ENCODE measurements around the gene SUN2. TPM values are rescaled to one million over a fixed set of nuclear protein-coding genes. Genes with fewer than 3 reads are reported as not detected.

The SUN2 gene
- total and polyA plus RNA-seq, 2 donors (not counting 3 experiments of a cell fraction or from before 2014, with no cell fraction given), result 76.7 to 133 TPM

- H3K9ac ChIP-seq (replicated peaks; ENCODE audit: extremely low read depth, insufficient read depth, low read length), result peak overlapping the region; percentile 91
- no peaks in the 10 kb centered on the region for H3K27me3 ChIP-seq (ENCODE audit: control insufficient read depth in 2 of 2, insufficient read depth in 2 of 2, low read length in 2 of 2)
- dilution Hi-C loops (cut with MboI; ENCODE audit: extremely low pct_ligation_motif_present, low sequenced_read_pairs), result no loop called here
- H4K20me1 ChIP-seq (replicated peaks; ENCODE audit: control insufficient read depth, extremely low read depth, insufficient read depth, low read length), result no peaks in the 10 kb centered on the region
- DNase-seq (ENCODE audit: low read depth, low spot score), result no peak
- peak overlapping the region; percentile 15 for H2AFZ ChIP-seq (ENCODE audit: low read depth, low read length)
- BruUV-seq (replicated peaks), result no TSS peak
- no peaks in the 10 kb centered on the region for H3K9me3 ChIP-seq (replicated peaks; ENCODE audit: control insufficient read depth, insufficient read depth, low read length)
- H3K27ac ChIP-seq (ENCODE audit: insufficient read depth, low read depth, low read length), result peak overlapping the region; percentile 93
- H3K4me2 ChIP-seq (ENCODE audit: insufficient read depth, low read length), result peak overlapping the region; percentile 77
- peak overlapping the region; percentile 64 to 78 (median 75) for H3K4me3 ChIP-seq (replicated peaks in 1 of 3; ENCODE audit: insufficient read depth in 1 of 3, low read depth in 1 of 3, low read length in 3 of 3)
- CTCF ChIA-PET, result interaction anchor here (1.0 to 7.3 kb wide), 2 partner anchors 17 to 32 kb away, joined by 4 to 59 read pairs; partner anchors contain the start of gene TOMM22
- FAIRE-seq, result no peak
- intact Hi-C loops (cut with micrococcal nuclease), result loop anchor here (2.0 to 10.0 kb wide), 2 partner anchors 44 to 196 kb away; partner anchors contain the start of genes CBY1, DDX17 and FAM227A
- H3K79me2 ChIP-seq (ENCODE audit: control insufficient read depth, insufficient read depth, low read length), result peaks cover 40% of the 10 kb centered on the region
- peaks cover 53% of the 10 kb centered on the region for H3K4me1 ChIP-seq (ENCODE audit: control insufficient read depth, extremely low read depth, insufficient read depth, low read length)
- TF ChIP-seq GATA2 (IDR thresholded peaks at IDR 0.05; ENCODE audit: insufficient read depth, insufficient read length, low read depth, low read length) (no peak), CTCF (IDR thresholded peaks at IDR 0.05; ENCODE audit: extremely low read depth in 1 of 2, insufficient read depth in 1 of 2, low read depth in 1 of 2, low read length in 2 of 2) (no peak), POLR2AphosphoS5 (IDR thresholded peaks at IDR 0.05; ENCODE audit: insufficient read depth, low read depth, low read length) (no peak), POLR2A (IDR thresholded peaks at IDR 0.05; ENCODE audit: low read depth, low read length) (no peak), JUN (IDR thresholded peaks at IDR 0.05; ENCODE audit: borderline replicate concordance, insufficient read depth, insufficient read length, low read depth) (no peak), MAX (IDR thresholded peaks at IDR 0.05; ENCODE audit: insufficient read depth, insufficient read length) (no peak)
- POLR2A ChIA-PET, result interaction anchor here (0.5 kb wide), 1 partner anchor 382 kb away, joined by 3 read pairs; no protein-coding TSS in a partner anchor
- H3K9me1 ChIP-seq (replicated peaks; ENCODE audit: control insufficient read depth, extremely low read depth, insufficient read depth, low read length), result no peaks in the 10 kb centered on the region
- no peaks in the 10 kb centered on the region for H3K36me3 ChIP-seq (ENCODE audit: control insufficient read depth in 2 of 2, extremely low read depth in 1 of 2, insufficient read depth in 2 of 2, low read length in 2 of 2)
Observed at GRCh38 chr22:38700270-38700788, 55.5 kb downstream of the SUN2 start.
